ENCODE data around the gene HSPB6.

DNA sequence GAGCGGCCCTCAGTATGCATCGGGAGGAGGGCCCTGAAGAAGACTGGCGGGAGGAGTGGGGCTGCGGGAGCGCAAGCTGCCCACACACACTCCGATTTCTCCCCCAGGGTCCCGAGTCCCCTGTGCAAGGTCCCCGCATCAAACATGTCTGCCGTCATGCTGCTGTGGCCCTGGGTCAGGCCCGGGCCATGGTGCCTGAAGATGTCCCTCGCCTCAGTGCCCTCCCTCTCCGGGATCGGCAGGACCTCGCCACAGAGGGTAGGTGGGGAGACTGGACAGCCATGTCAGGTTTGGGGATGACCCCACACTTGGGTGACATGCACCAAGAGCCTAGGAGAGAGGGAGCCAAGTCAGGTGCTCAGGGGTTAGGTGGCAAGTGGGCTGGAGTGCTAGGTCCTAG, 34.4 kb downstream of the HSPB6 start:
- TF ChIP-seq EZH2 (IDR thresholded peaks at IDR 0.05; ENCODE audit: insufficient read depth, poor library complexity, severe bottlenecking) (no peak), EZH2phosphoT487 (IDR thresholded peaks at IDR 0.05; ENCODE audit: insufficient read depth, low read depth) (no peak)

All from GM23248 (cell line).